Activated T-helper 1 cell treated with anti-CD3 and anti-CD28 coated beads, Interleukin-2, amount 50 U/mL, for 16 hours (primary cell): ENCODE data around the gene SIGLEC8.
A peak's percentile ranks its signal among the peaks of the same experiment; 100 is the strongest.
"Not testable (repeated sequence)": the region's sequence is repeated elsewhere in the genome, so short reads cannot be mapped to it uniquely, and the experiment has no call there.

Source experiments
- DNase-seq, 2 donors: peaks; one replicate each; pipeline ENCODE4 v3.0.0-alpha.2; 2020; ENCODE audit warnings: low read depth in 1 of 2, low spot score in 1 of 2

Gene SIGLEC8

GRCh38 chr19:51448011-51448410 is 10.2 kb downstream of the SIGLEC8 start:
- DNase-seq: no peak

- DNase-seq: not testable (repeated sequence)
Measured at GRCh38 chr19:51447510-51447909, 10.7 kb downstream of the SIGLEC8 start.

- DNase-seq: peak; percentile 55 to 77
Measured at GRCh38 chr19:51441410-51442390, 16.6 kb downstream of the SIGLEC8 start.

- peak in 1 of 2 donors; percentile 35 for DNase-seq
Measured at GRCh38 chr19:51440846-51441409, 17.3 kb downstream of the SIGLEC8 start.

GRCh38 chr19:51440052-51440451 is 18.2 kb downstream of the SIGLEC8 start:
- DNase-seq: no peak

GRCh38 chr19:51439021-51439465 is 19.2 kb downstream of the SIGLEC8 start:
- no peak for DNase-seq

- DNase-seq: no peak
Measured at GRCh38 chr19:51434456-51434855, 23.8 kb downstream of the SIGLEC8 start.

GRCh38 chr19:51433043-51433442 is 25.2 kb downstream of the SIGLEC8 start:
- no peak for DNase-seq

- no peak for DNase-seq
Measured at GRCh38 chr19:51431124-51431523, 27.1 kb downstream of the SIGLEC8 start.

- no peak for DNase-seq
Measured at GRCh38 chr19:51430221-51430620, 28.0 kb downstream of the SIGLEC8 start.

- DNase-seq: no peak
Measured at GRCh38 chr19:51427201-51427600, 31.1 kb downstream of the SIGLEC8 start.

- peak; percentile 74 for DNase-seq
Measured at GRCh38 chr19:51422053-51422448, 36.2 kb downstream of the SIGLEC8 start.

GRCh38 chr19:51421229-51422052 is 36.8 kb downstream of the SIGLEC8 start:
- no peak for DNase-seq

GRCh38 chr19:51420511-51420910 is 37.7 kb downstream of the SIGLEC8 start:
- DNase-seq: not testable (repeated sequence)

GRCh38 chr19:51418707-51419106 is 39.5 kb downstream of the SIGLEC8 start:
- DNase-seq: no peak

- DNase-seq: no peak
Measured at GRCh38 chr19:51417810-51418157, 40.5 kb downstream of the SIGLEC8 start.

GRCh38 chr19:51417107-51417809 is 41.0 kb downstream of the SIGLEC8 start, which contains the start of gene SIGLEC10:
Gene SIGLEC10 (minus strand): TSS chr19:51417642. CDS start chr19:51417581, 61 bp downstream.
- DNase-seq: no peak

- not testable (repeated sequence) for DNase-seq
Measured at GRCh38 chr19:51416422-51416821, 41.8 kb downstream of the SIGLEC8 start.

- no peak for DNase-seq
Measured at GRCh38 chr19:51415187-51415586, 43.1 kb downstream of the SIGLEC8 start.

GRCh38 chr19:51410950-51411748 is 47.1 kb downstream of the SIGLEC8 start:
- DNase-seq: no peak
